Kidney (tissue), 14 donors: Measurements from ENCODE around the gene TAS2R19. TPM values are rescaled to one million over a fixed set of nuclear protein-coding genes. Genes with fewer than 3 reads are reported as not detected.

ENCODE experiments used
- DNase-seq, 5 donors: peaks; one replicate each; pipeline ENCODE4 v3.0.0-alpha.2; 2013 to 2020
- FAIRE-seq: peaks from 2 replicates; lab custom pipeline; 2012; peaks lifted over from hg19 to GRCh38; lab: Jason Lieb, UNC
- H3K27ac ChIP-seq, 2 donors: one replicate each; pipeline ENCODE4 v1.7.0; 2013; ENCODE audit warnings: low read depth in 2 of 2, low read length in 2 of 2, inconsistent platforms in 1 of 2
- H3K27me3 ChIP-seq: one replicate; pipeline ENCODE4 v1.7.1; 2013; ENCODE audit warnings: low read length, inconsistent platforms; ENCODE audit not compliant: control insufficient read depth, insufficient read depth
- H3K36me3 ChIP-seq, 3 donors: one replicate each; pipeline versions ENCODE4 v1.7.0 to v1.7.1; 2013; ENCODE audit warnings: low read length in 3 of 3, control low read depth in 1 of 3, inconsistent platforms in 1 of 3; ENCODE audit not compliant: insufficient read depth in 3 of 3, control insufficient read depth in 2 of 3
- H3K4me1 ChIP-seq, 3 donors: one replicate each; pipeline versions ENCODE4 v1.7.0 to v1.7.1; 2013; ENCODE audit warnings: low read length in 3 of 3, inconsistent platforms in 1 of 3, low read depth in 1 of 3; ENCODE audit not compliant: control insufficient read depth in 2 of 3, insufficient read depth in 2 of 3
- H3K4me3 ChIP-seq, 3 donors: one replicate each; pipeline versions ENCODE4 v1.7.0 to v1.8.1; 2013; ENCODE audit warnings: low read length in 3 of 3, control low read depth in 1 of 3, inconsistent platforms in 1 of 3
- H3K9ac ChIP-seq, 3 donors: one replicate each; pipeline versions ENCODE4 v1.7.0 to v1.7.1; 2013; ENCODE audit warnings: low read length in 3 of 3, control low read depth in 1 of 3, inconsistent platforms in 1 of 3
- H3K9me3 ChIP-seq, 3 donors: one replicate each; pipeline versions ENCODE4 v1.7.0 to v1.7.1; 2013; ENCODE audit warnings: low read length in 3 of 3, control low read depth in 1 of 3, inconsistent platforms in 1 of 3; ENCODE audit not compliant: control insufficient read depth in 2 of 3, insufficient read depth in 1 of 3
- CTCF ChIP-seq: IDR thresholded peaks from 3 replicates; pipeline ENCODE4 v1.5.1; 2012; ENCODE audit warnings: mild to moderate bottlenecking, moderate library complexity, borderline replicate concordance; ENCODE audit not compliant: insufficient read depth; ENCODE audit errors: extremely low read depth
- intact Hi-C: fragments of 100-400 bp; cut with DNase I; formaldehyde crosslinking; loops from one replicate; pipeline ENCODE4 v1.11.1; 2022
- polyA plus RNA-seq: library from polyadenylated mRNA; stranded (reverse); fragments of 350-450 nt; fragmentation: Illumina TruSeq; extraction: RNeasy Lipid Tissue Mini Kit (QIAGEN cat#74804); gene quantifications from one replicate; pipeline ENCODE4 v1.2.3, GENCODE V29; 2014; ENCODE audit warnings: low read depth, low replicate concordance; ENCODE audit not compliant: insufficient read depth
- total RNA-seq: library from RNA; stranded (reverse); fragmentation: NEBNext Ultra II Directional; extraction: Animal tissue kit (Norgen Biotek cat#: 25700); gene quantifications from one replicate; pipeline ENCODE4 v1.2.1, GENCODE V29; 2021
- donor health status: control.
- donor health status: control.
- donor health status: control.
- donor health status: control.
- donor health status: control.
- donor health status: DM: yes; HTN: yes; CAD: no.
- donor health status: Normal renal cell carcinoma (clear cell type).

Gene TAS2R19
- total and polyA plus RNA-seq, 2 donors from 2014 or later, result 4.6 TPM; not detected in 1

DNA sequence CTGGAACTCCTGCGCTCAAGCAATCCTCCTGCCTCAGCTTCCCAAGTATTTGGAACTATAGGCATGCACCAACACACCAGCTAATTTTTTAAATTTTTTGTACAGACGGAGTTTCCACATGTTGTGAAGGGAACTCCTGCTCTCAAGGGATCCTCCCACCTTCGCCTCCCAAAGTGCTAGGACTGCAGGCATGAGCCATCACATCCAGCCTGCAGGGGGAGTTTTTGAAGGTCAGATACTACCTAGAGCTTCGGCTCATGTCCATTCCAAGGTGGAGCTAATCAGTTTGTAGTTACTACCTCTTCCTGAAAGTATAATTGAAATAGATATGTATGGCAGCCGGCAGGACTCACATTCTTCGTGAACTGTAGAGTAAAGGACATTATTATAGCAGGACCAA lies 3.7 kb upstream of the TAS2R19 start:
- Histone ChIP-seq H3K9ac (no peak overlapping the region), H3K4me3 (no peak overlapping the region), H3K36me3 (no peaks in the 10 kb centered on the region), H3K4me1 (no peaks in the 10 kb centered on the region), H3K27me3 (no peaks in the 10 kb centered on the region), H3K9me3 (no peaks in the 10 kb centered on the region), H3K27ac (no peak overlapping the region)
- no peak for TF ChIP-seq CTCF
- intact Hi-C loops, result no loop called here
- DNase-seq, result no peak
- FAIRE-seq, result no peak

- Histone ChIP-seq H3K36me3 (no peaks in the 10 kb centered on the region), H3K9ac (no peak overlapping the region), H3K27me3 (no peaks in the 10 kb centered on the region), H3K27ac (no peak overlapping the region), H3K4me3 (no peak overlapping the region), H3K4me1 (no peaks in the 10 kb centered on the region), H3K9me3 (no peaks in the 10 kb centered on the region)
- no peak for FAIRE-seq
- no peak for DNase-seq
- TF ChIP-seq CTCF, result no peak
- intact Hi-C loops, result no loop called here
Observed at GRCh38 chr12:11023387-11023786, 967 bp upstream of the TAS2R19 start.

DNA sequence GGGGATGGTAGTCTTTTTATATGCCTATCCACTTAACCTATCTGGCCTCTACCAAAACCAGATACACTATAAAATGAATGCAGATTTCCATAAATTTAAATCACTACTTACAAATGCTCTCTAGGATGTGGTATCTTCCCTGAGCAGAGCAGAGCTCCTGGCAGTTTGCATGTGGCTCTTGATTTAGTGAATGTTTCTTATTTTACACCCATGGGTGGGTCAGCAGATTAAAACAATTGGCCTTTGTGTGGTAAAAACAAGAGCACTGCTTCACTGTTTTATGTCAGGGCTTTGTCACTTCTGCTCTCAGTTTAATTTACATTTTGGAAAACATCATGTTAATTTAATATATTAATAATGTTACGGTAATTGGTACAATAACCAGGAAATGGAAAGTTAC lies 5.5 kb downstream of the TAS2R19 start:
- H3K4me1 ChIP-seq, result no peaks in the 10 kb centered on the region
- no peak for DNase-seq
- TF ChIP-seq CTCF, result no peak
- H3K27me3 ChIP-seq, result no peaks in the 10 kb centered on the region
- no peaks in the 10 kb centered on the region for H3K36me3 ChIP-seq
- H3K4me3 ChIP-seq, result no peak overlapping the region
- no peaks in the 10 kb centered on the region for H3K9me3 ChIP-seq
- H3K27ac ChIP-seq, result no peak overlapping the region
- intact Hi-C loops, result no loop called here
- FAIRE-seq, result no peak
- H3K9ac ChIP-seq, result no peak overlapping the region

DNA sequence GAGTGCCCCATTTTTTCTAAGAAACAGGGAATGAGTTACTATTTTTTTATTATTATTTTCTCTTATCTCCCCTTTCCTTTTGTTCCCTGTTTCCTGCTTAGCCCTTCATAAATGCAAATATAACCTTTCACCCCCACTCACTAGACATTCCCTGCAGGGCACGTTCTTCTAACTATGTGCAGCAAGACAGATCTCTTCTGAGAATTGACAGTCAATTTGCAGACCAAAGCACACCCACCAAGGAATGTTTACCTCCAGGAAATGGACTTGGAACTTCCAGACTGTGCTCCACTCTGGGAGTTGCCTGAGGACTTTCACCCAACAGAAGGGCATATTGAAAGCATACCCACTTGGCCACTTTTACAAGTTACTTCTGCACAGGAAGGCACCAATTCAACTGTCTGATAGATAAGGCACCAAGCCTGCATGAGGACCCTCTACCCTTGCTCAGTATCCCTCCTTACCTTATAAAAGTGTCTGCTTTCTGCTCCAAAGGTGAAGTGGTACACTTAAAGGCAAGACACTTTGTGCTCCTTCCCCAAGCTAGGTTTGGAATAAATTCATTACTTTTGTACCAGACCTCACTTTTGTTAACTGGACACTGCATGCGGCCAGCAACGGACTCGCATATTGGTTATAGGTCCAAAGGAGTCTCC lies 6.5 kb downstream of the TAS2R19 start:
- H3K27me3 ChIP-seq, result no peaks in the 10 kb centered on the region
- no peak for TF ChIP-seq CTCF
- H3K4me3 ChIP-seq, result no peak overlapping the region
- no peak overlapping the region for H3K9ac ChIP-seq
- intact Hi-C loops, result no loop called here
- no peaks in the 10 kb centered on the region for H3K9me3 ChIP-seq
- FAIRE-seq, result no peak
- H3K4me1 ChIP-seq, result no peaks in the 10 kb centered on the region
- H3K36me3 ChIP-seq, result no peaks in the 10 kb centered on the region
- DNase-seq, result peak in 1 of 5 donors; percentile 13
- peak overlapping the region in 1 of 2 donors; percentile 30 for H3K27ac ChIP-seq
